Bronchial epithelial cell (primary cell): ENCODE data around the gene KDM4B. TPM values are rescaled to one million over a fixed set of nuclear protein-coding genes. Genes with fewer than 3 reads are reported as not detected.
"Not testable (repeated sequence)": the region's sequence is repeated elsewhere in the genome, so short reads cannot be mapped to it uniquely, and the experiment has no call there.

Source experiments
- DNase-seq: peaks from one replicate; pipeline ENCODE4 v3.0.0-alpha.2; 2010; ENCODE audit warnings: low read depth
- FAIRE-seq: peaks from 2 replicates; lab custom pipeline; 2011; peaks lifted over from hg19 to GRCh38; lab: Jason Lieb, UNC
- H3K27me3 ChIP-seq: 2 replicates; pipeline ENCODE4 v1.5.1; 2011; ENCODE audit warnings: low read length; ENCODE audit not compliant: control insufficient read depth, insufficient read depth
- H3K36me3 ChIP-seq: 2 replicates; pipeline ENCODE4 v1.5.1; 2011; ENCODE audit warnings: low read length; ENCODE audit not compliant: control insufficient read depth, insufficient read depth
- H3K4me3 ChIP-seq: 2 replicates; pipeline ENCODE4 v1.5.1; 2011; ENCODE audit warnings: mild to moderate bottlenecking, low read depth, low read length, control low read depth
- total RNA-seq: library from RNA; depleted of rRNA; stranded (reverse); fragments of >200 nt; gene quantifications from 2 replicates; pipeline ENCODE4 v1.2.1, GENCODE V29; 2014
- TF ChIP-seq, protein P1 (sequence below): IDR thresholded peaks from 2 replicates; pipeline ENCODE4 v1.5.1; 2011; ENCODE audit warnings: mild to moderate bottlenecking, moderate library complexity, low read length, control low read depth, inconsistent platforms; ENCODE audit not compliant: insufficient read depth, severe bottlenecking

KDM4B gene
- total RNA-seq, 1 donor from 2014 or later: 12.6 TPM

GRCh38 chr19:4951656-4952055 is 17.3 kb upstream of the KDM4B start:
- Histone ChIP-seq H3K27me3 (no peaks in the 10 kb centered on the region), H3K4me3 (no peak overlapping the region), H3K36me3 (no peaks in the 10 kb centered on the region)
- FAIRE-seq (no peak), DNase-seq (no peak)
- TF ChIP-seq, protein P1, sequence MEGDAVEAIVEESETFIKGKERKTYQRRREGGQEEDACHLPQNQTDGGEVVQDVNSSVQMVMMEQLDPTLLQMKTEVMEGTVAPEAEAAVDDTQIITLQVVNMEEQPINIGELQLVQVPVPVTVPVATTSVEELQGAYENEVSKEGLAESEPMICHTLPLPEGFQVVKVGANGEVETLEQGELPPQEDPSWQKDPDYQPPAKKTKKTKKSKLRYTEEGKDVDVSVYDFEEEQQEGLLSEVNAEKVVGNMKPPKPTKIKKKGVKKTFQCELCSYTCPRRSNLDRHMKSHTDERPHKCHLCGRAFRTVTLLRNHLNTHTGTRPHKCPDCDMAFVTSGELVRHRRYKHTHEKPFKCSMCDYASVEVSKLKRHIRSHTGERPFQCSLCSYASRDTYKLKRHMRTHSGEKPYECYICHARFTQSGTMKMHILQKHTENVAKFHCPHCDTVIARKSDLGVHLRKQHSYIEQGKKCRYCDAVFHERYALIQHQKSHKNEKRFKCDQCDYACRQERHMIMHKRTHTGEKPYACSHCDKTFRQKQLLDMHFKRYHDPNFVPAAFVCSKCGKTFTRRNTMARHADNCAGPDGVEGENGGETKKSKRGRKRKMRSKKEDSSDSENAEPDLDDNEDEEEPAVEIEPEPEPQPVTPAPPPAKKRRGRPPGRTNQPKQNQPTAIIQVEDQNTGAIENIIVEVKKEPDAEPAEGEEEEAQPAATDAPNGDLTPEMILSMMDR: no peak

DNA sequence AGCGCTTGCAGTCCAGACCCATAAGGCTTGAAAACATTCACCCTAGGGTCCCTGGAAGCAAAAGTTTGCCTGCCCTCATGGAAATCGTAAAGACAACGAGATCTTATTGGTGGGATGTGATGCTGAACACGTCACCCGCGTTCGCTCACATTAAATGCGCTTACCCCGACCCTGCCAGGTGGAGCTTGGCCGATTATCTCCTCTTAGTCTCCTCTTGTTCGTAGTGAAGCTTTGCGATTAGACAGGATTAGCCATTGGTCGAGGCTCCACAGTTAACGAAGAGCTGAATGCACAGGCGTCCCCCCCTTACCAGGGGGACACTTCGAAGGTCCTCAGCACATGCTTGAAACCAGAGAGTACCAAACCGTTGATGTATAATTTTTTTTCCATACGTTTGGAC is 16.0 kb upstream of the KDM4B start:
- DNase-seq (no peak), FAIRE-seq (peak; percentile 72)
- TF ChIP-seq, protein P1: no peak
- no peaks in the 10 kb centered on the region for H3K27me3 ChIP-seq
- H3K4me3 ChIP-seq: no peak overlapping the region
- H3K36me3 ChIP-seq: peaks cover under 1% of the 10 kb centered on the region

DNA sequence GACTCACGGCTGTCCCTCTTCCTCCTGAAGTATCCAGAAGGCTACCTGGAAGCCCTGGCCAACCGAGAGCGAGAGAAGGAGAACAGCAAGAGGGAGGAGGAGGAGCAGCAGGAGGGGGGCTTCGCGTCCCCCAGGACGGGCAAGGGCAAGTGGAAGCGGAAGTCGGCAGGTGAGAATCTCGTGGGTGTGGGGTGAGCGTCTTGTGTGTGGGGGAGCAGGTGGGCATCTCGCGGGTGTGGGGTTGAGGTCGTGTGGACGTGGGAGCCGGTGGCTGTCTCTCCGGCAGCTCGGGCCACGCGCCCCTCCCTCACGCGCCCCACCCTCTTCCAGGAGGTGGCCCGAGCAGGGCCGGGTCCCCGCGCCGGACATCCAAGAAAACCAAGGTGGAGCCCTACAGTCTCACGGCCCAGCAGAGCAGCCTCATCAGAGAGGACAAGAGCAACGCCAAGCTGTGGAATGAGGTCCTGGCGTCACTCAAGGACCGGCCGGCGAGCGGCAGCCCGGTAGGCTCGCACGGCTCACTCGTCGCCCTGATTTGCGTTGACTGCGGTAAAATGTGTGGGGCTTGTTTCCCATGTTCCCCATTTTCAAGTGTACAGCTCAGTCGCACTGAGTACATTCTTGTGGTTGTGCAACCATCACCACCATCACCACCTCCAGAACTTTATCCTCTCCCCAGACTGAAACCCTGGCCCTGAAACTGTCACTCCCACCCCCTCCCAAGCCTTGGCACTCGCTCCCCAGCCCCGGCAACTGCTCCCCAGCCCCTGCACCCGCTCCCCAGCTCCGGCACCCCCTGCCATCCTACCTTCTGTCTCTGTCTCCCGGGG is 14.4 kb upstream of the KDM4B start:
- FAIRE-seq, H3K27me3 ChIP-seq: not testable (repeated sequence)

GRCh38 chr19:4955274-4955673 is 13.6 kb upstream of the KDM4B start:
- TF ChIP-seq, protein P1: no peak
- FAIRE-seq: no peak
- Histone ChIP-seq H3K4me3 (no peak overlapping the region), H3K36me3 (peaks cover 2% of the 10 kb centered on the region), H3K27me3 (no peaks in the 10 kb centered on the region)
- DNase-seq: no peak

More for the DNA sequence above, 14.4 kb upstream of the KDM4B start:
- not testable (repeated sequence) for H3K36me3 ChIP-seq, H3K4me3 ChIP-seq, DNase-seq

- Histone ChIP-seq H3K4me3 (no peak overlapping the region), H3K36me3 (peaks cover 2% of the 10 kb centered on the region), H3K27me3 (no peaks in the 10 kb centered on the region)
- TF ChIP-seq, protein P1: no peak
- FAIRE-seq (no peak), DNase-seq (no peak)
Measured at GRCh38 chr19:4957981-4958380, 10.9 kb upstream of the KDM4B start.

- no peak overlapping the region for H3K4me3 ChIP-seq
- DNase-seq (no peak), FAIRE-seq (no peak)
- H3K27me3 ChIP-seq: no peaks in the 10 kb centered on the region
- TF ChIP-seq, protein P1: no peak
- peaks cover 2% of the 10 kb centered on the region for H3K36me3 ChIP-seq
Measured at GRCh38 chr19:4962085-4962619, 6.8 kb upstream of the KDM4B start.
